Loucy (cell line): Measurements from ENCODE around the gene AAMP.
"Not testable (repeated sequence)": the region's sequence is repeated elsewhere in the genome, so short reads cannot be mapped to it uniquely, and the experiment has no call there.

ENCODE experiments used
- H2AFZ ChIP-seq: fragments of 200-600 bp; sonication (generic); 2 replicates; pipeline ENCODE4 v1.6.0; 2016; ENCODE audit warnings: antibody characterized with exemption, mild to moderate bottlenecking, low read length, moderate library complexity
- H3F3A ChIP-seq: fragments of 200-600 bp; 2 replicates; pipeline ENCODE4 v1.6.0; 2016; ENCODE audit warnings: antibody characterized with exemption, low read depth, mild to moderate bottlenecking
- H3K27me3 ChIP-seq: fragments of 200-600 bp; sonication (generic); 2 replicates; pipeline ENCODE4 v1.6.1; 2014; ENCODE audit warnings: low read length, mild to moderate bottlenecking; ENCODE audit not compliant: insufficient read depth, poor library complexity, severe bottlenecking
- H3K36me3 ChIP-seq: fragments of 200-600 bp; sonication (generic); 2 replicates; pipeline ENCODE4 v1.6.1; 2016; ENCODE audit warnings: low read length; ENCODE audit not compliant: insufficient read depth
- H3K4me1 ChIP-seq: fragments of 200-600 bp; sonication (generic); 2 replicates; pipeline ENCODE4 v1.5.1; 2014; ENCODE audit warnings: low read length, mild to moderate bottlenecking; ENCODE audit not compliant: insufficient read depth, poor library complexity, severe bottlenecking
- H3K4me2 ChIP-seq: fragments of 200-600 bp; sonication (generic); 2 replicates; pipeline ENCODE4 v1.6.0; 2014; ENCODE audit warnings: antibody characterized with exemption, low read length, low read depth, mild to moderate bottlenecking; ENCODE audit not compliant: poor library complexity, severe bottlenecking
- H3K4me3 ChIP-seq: fragments of 200-600 bp; sonication (generic); 2 replicates; pipeline ENCODE4 v1.5.1; 2014; ENCODE audit warnings: low read length, mild to moderate bottlenecking, mixed read lengths; ENCODE audit not compliant: poor library complexity, severe bottlenecking
- H3K79me2 ChIP-seq: fragments of 200-600 bp; sonication (generic); 2 replicates; pipeline ENCODE4 v1.6.1; 2014; ENCODE audit warnings: low read length; ENCODE audit not compliant: insufficient read depth
- H3K9ac ChIP-seq: fragments of 200-600 bp; sonication (generic); 2 replicates; pipeline ENCODE4 v1.6.0; 2014; ENCODE audit warnings: mild to moderate bottlenecking, low read depth, low read length, moderate library complexity; ENCODE audit not compliant: poor library complexity, severe bottlenecking
- H3K9me2 ChIP-seq: fragments of 200-600 bp; sonication (generic); replicated peaks from 2 replicates; pipeline ENCODE4 v1.6.1; 2016; ENCODE audit warnings: low read depth, low read length, mixed read lengths
- H3K9me3 ChIP-seq: fragments of 200-600 bp; sonication (generic); 2 replicates; pipeline ENCODE4 v1.6.1; 2014; ENCODE audit warnings: mild to moderate bottlenecking, antibody characterized with exemption, low read length, low read depth; ENCODE audit not compliant: insufficient read depth
- H4K20me1 ChIP-seq: fragments of 200-600 bp; sonication (generic); 2 replicates; pipeline ENCODE4 v1.6.0; 2014; ENCODE audit warnings: antibody characterized with exemption, low read length, mild to moderate bottlenecking; ENCODE audit not compliant: insufficient read depth, poor library complexity, severe bottlenecking
- EZH2phosphoT487 ChIP-seq: fragments of 200-600 bp; IDR thresholded peaks from 2 replicates; pipeline ENCODE4 v1.6.1; 2018; ENCODE audit warnings: antibody characterized with exemption, mild to moderate bottlenecking, moderate library complexity, borderline replicate concordance
- TF ChIP-seq, protein P1 (sequence below): fragments of 200-600 bp; sonication (generic); conservative IDR thresholded peaks from 2 replicates; pipeline ENCODE4 v1.5.1; 2014; ENCODE audit warnings: mild to moderate bottlenecking, antibody characterized with exemption, low read length

AAMP gene

GRCh38 chr2:218312267-218312756 lies 42.4 kb upstream of the AAMP start:
- no peak for TF ChIP-seq EZH2phosphoT487
- TF ChIP-seq, protein P1, sequence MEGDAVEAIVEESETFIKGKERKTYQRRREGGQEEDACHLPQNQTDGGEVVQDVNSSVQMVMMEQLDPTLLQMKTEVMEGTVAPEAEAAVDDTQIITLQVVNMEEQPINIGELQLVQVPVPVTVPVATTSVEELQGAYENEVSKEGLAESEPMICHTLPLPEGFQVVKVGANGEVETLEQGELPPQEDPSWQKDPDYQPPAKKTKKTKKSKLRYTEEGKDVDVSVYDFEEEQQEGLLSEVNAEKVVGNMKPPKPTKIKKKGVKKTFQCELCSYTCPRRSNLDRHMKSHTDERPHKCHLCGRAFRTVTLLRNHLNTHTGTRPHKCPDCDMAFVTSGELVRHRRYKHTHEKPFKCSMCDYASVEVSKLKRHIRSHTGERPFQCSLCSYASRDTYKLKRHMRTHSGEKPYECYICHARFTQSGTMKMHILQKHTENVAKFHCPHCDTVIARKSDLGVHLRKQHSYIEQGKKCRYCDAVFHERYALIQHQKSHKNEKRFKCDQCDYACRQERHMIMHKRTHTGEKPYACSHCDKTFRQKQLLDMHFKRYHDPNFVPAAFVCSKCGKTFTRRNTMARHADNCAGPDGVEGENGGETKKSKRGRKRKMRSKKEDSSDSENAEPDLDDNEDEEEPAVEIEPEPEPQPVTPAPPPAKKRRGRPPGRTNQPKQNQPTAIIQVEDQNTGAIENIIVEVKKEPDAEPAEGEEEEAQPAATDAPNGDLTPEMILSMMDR, result no peak
- Histone ChIP-seq H3K27me3 (no peaks in the 10 kb centered on the region), H3F3A (no peaks in the 10 kb centered on the region), H4K20me1 (no peaks in the 10 kb centered on the region), H3K9ac (no peak overlapping the region), H3K4me2 (no peak overlapping the region), H3K4me1 (peaks cover 11% of the 10 kb centered on the region), H3K79me2 (no peaks in the 10 kb centered on the region), H3K36me3 (no peaks in the 10 kb centered on the region), H2AFZ (no peak overlapping the region), H3K9me3 (no peaks in the 10 kb centered on the region), H3K4me3 (no peak overlapping the region), H3K9me2 (no peaks in the 10 kb centered on the region)

DNA sequence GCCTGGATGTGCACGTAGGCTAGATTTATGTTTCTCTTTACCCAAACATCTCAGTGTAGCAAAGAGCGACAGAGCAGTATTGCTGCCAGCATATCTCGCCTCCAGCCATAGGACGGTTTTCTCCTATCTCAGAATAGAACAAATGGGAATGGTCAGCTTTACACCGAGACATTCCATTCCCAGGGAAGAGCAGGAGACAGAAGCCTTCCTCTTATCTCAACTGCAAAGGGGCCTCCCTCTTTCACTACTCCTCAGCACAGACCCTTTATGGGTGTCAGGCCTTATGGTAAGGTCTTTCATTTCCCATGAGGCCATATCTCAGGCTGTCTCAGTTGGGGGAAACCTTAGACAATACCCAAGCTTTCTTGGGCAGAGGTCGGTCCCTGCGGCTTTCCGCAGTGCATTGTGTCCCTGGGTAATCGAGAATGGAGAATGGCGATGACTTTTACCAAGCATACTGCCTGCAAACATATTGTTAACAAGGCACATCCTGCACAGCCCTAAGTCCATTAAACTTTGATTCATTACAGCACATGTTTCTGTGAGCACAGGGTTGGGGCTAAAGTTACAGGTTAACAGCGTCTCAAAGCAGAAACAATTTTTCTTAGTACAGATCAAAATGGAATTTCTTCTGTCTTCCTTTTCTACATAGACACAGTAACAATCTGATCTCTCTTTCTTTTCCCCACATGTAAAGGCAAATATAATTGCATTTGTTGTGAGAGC lies 41.8 kb upstream of the AAMP start:
- H3K4me1 ChIP-seq, H3K9me3 ChIP-seq, H2AFZ ChIP-seq, H3F3A ChIP-seq, H3K9me2 ChIP-seq, H3K36me3 ChIP-seq, H3K4me3 ChIP-seq, H4K20me1 ChIP-seq, H3K9ac ChIP-seq, H3K27me3 ChIP-seq, H3K79me2 ChIP-seq, H3K4me2 ChIP-seq: not testable (repeated sequence)

GRCh38 chr2:218310853-218311540 lies 41.1 kb upstream of the AAMP start:
- H4K20me1 ChIP-seq, result no peaks in the 10 kb centered on the region
- H3K27me3 ChIP-seq, result no peaks in the 10 kb centered on the region
- no peak overlapping the region for H2AFZ ChIP-seq
- H3K4me2 ChIP-seq, result no peak overlapping the region
- H3K9me3 ChIP-seq, result no peaks in the 10 kb centered on the region
- H3K9ac ChIP-seq, result no peak overlapping the region
- H3K9me2 ChIP-seq, result no peaks in the 10 kb centered on the region
- TF ChIP-seq, protein P1, result no peak
- no peak for TF ChIP-seq EZH2phosphoT487
- H3K79me2 ChIP-seq, result no peaks in the 10 kb centered on the region
- H3K36me3 ChIP-seq, result no peaks in the 10 kb centered on the region
- no peaks in the 10 kb centered on the region for H3F3A ChIP-seq
- no peak overlapping the region for H3K4me3 ChIP-seq
- peaks cover 6% of the 10 kb centered on the region for H3K4me1 ChIP-seq
